Endothelial cell of umbilical vein (primary cell): ENCODE measurements around the gene DEF6. TPM values are rescaled to one million over a fixed set of nuclear protein-coding genes. Genes with fewer than 3 reads are reported as not detected.

Experiments
- BruUV-seq: library from RNA; stranded (reverse); fragments of 400-500 nt; replicated peaks from 2 replicates; lab custom pipeline; 2021; lab: Mats Ljungman, UMichigan
- CTCF ChIA-PET: fragments of 300-600, 350-600 bp; sonication (Branson Sonifier 250); formaldehyde crosslinking; loops from one replicate; lab custom pipeline; 2021; ENCODE audit warnings: antibody characterized with exemption, inconsistent platforms; lab: Charles Lee
- POLR2A ChIA-PET: fragments of 300-600, 350-600 bp; sonication (Branson Sonifier 250); formaldehyde crosslinking; loops from one replicate; lab custom pipeline; 2021; ENCODE audit warnings: antibody characterized with exemption, inconsistent platforms; lab: Charles Lee
- DNase-seq: peaks from one replicate; pipeline ENCODE4 v3.0.0-alpha.2; 2011; ENCODE audit warnings: low read depth, low spot score
- FAIRE-seq: peaks from 2 replicates; lab custom pipeline; 2011; peaks lifted over from hg19 to GRCh38; lab: Jason Lieb, UNC
- H2AFZ ChIP-seq: 2 replicates; pipeline ENCODE4 v1.6.0; 2012; ENCODE audit warnings: low read depth, low read length, control low read depth, inconsistent platforms
- H3K27ac ChIP-seq: 2 replicates; pipeline ENCODE4 v1.5.1; 2011; ENCODE audit warnings: low read depth, mild to moderate bottlenecking, control low read depth, low read length, moderate library complexity; ENCODE audit not compliant: insufficient read depth
- H3K27me3 ChIP-seq, 2 experiments: 2 replicates each; pipeline versions ENCODE4 v1.6.0 to v1.6.1; 2011; ENCODE audit warnings: low read length in 2 of 2, mixed read lengths in 1 of 2; ENCODE audit not compliant: control insufficient read depth in 2 of 2, insufficient read depth in 2 of 2
- H3K36me3 ChIP-seq, 2 experiments: 2 replicates in 1 of 2; 3 replicates in 1 of 2; pipeline ENCODE4 v1.5.1; 2011; ENCODE audit warnings: low read length in 2 of 2, mild to moderate bottlenecking in 1 of 2, moderate library complexity in 1 of 2; ENCODE audit not compliant: control insufficient read depth in 2 of 2, insufficient read depth in 2 of 2; ENCODE audit errors: extremely low read depth in 1 of 2
- H3K4me1 ChIP-seq: 3 replicates; pipeline ENCODE4 v1.5.1; 2011; ENCODE audit warnings: mild to moderate bottlenecking, low read length; ENCODE audit not compliant: control insufficient read depth, insufficient read depth; ENCODE audit errors: extremely low read depth
- H3K4me2 ChIP-seq: 2 replicates; pipeline ENCODE4 v1.6.1; 2011; ENCODE audit warnings: low read length, control low read depth, mixed read lengths; ENCODE audit not compliant: insufficient read depth
- H3K4me3 ChIP-seq, 3 experiments: fragments of 200-600 bp in 1 of 3; sonication (generic), shearing (Covaris generic) in 1 of 3; replicated peaks in 1 of 3; 2 replicates each; pipeline ENCODE4 v1.5.1; 2011 to 2016; ENCODE audit warnings: control low read depth in 3 of 3, low read length in 3 of 3, mild to moderate bottlenecking in 2 of 3, inconsistent platforms in 1 of 3, low read depth in 1 of 3, moderate library complexity in 1 of 3; ENCODE audit not compliant: insufficient read depth in 1 of 3
- H3K79me2 ChIP-seq: 2 replicates; pipeline ENCODE4 v1.6.0; 2012; ENCODE audit warnings: low read length, inconsistent platforms; ENCODE audit not compliant: control insufficient read depth, insufficient read depth
- H3K9ac ChIP-seq: replicated peaks from 2 replicates; pipeline ENCODE3; 2011; ENCODE audit warnings: low read length, control low read depth; ENCODE audit not compliant: insufficient read depth; ENCODE audit errors: extremely low read depth
- H3K9me1 ChIP-seq: replicated peaks from 3 replicates; pipeline ENCODE4 v1.6.0; 2011; ENCODE audit warnings: mild to moderate bottlenecking, low read length; ENCODE audit not compliant: control insufficient read depth, insufficient read depth; ENCODE audit errors: extremely low read depth
- H3K9me3 ChIP-seq: replicated peaks from 2 replicates; pipeline ENCODE4 v1.5.1; 2012; ENCODE audit warnings: low read length, inconsistent platforms; ENCODE audit not compliant: control insufficient read depth, insufficient read depth
- H4K20me1 ChIP-seq: replicated peaks from 2 replicates; pipeline ENCODE3; 2011; ENCODE audit warnings: mild to moderate bottlenecking, low read length; ENCODE audit not compliant: control insufficient read depth, insufficient read depth; ENCODE audit errors: extremely low read depth
- EZH2 ChIP-seq: IDR thresholded peaks from 2 replicates; pipeline ENCODE4 v1.6.1; 2012; ENCODE audit warnings: borderline replicate concordance, low read depth, mild to moderate bottlenecking, moderate library complexity, low read length, inconsistent platforms; ENCODE audit not compliant: severe bottlenecking
- GATA2 ChIP-seq: IDR thresholded peaks from 2 replicates; pipeline ENCODE4 v1.7.0; 2011; ENCODE audit warnings: low read depth, mild to moderate bottlenecking, moderate library complexity, mixed read lengths, low read length; ENCODE audit not compliant: insufficient read length, insufficient read depth
- JUN ChIP-seq: IDR thresholded peaks from 2 replicates; pipeline ENCODE4 v1.6.1; 2011; ENCODE audit warnings: borderline replicate concordance, low read depth; ENCODE audit not compliant: insufficient read length, insufficient read depth
- dilution Hi-C: fragments of 300-500 bp; cut with MboI; formaldehyde crosslinking; loops from one replicate; pipeline ENCODE4 v1.15.0; 2019; ENCODE audit warnings: low sequenced_read_pairs; ENCODE audit not compliant: extremely low pct_ligation_motif_present
- intact Hi-C: fragments of 100-400 bp; cut with micrococcal nuclease; formaldehyde crosslinking; loops from one replicate; pipeline ENCODE4 v1.10.0; 2022
- polyA plus RNA-seq, 4 experiments: library from polyadenylated mRNA; depleted of rRNA in 3 of 4; stranded (reverse) in 3 of 4; unstranded in 1 of 4; fragments of >200 nt; gene quantifications; 2 replicates each; pipeline versions ENCODE4 v1.2.1 to v1.2.3, GENCODE V29; 2011 to 2012; ENCODE audit warnings: missing spikeins in 1 of 4
- total RNA-seq: library from RNA; stranded (reverse); gene quantifications from 2 replicates; pipeline ENCODE4 v1.2.3, GENCODE V29; 2021
- TF ChIP-seq, protein P1 (sequence below), 2 donors: IDR thresholded peaks; 1 replicate in 1 of 2; 2 replicates in 1 of 2; pipeline ENCODE4 v1.5.1; 2011; ENCODE audit warnings: low read length in 2 of 2, mild to moderate bottlenecking in 2 of 2, moderate library complexity in 2 of 2, control low read depth in 1 of 2, inconsistent platforms in 1 of 2, low read depth in 1 of 2; ENCODE audit not compliant: insufficient read depth in 1 of 2; ENCODE audit errors: extremely low read depth in 1 of 2

Gene DEF6
- total and polyA plus RNA-seq, 2 donors (not counting 3 experiments of a cell fraction or from before 2014, with no cell fraction given): 0.59 to 0.77 TPM

- Histone ChIP-seq H3K9me3 (no peaks in the 10 kb centered on the region), H3K4me1 (no peaks in the 10 kb centered on the region), H3K4me3 (no peak overlapping the region), H3K79me2 (no peaks in the 10 kb centered on the region), H4K20me1 (no peaks in the 10 kb centered on the region), H3K9me1 (no peaks in the 10 kb centered on the region), H3K27me3 (no peaks in the 10 kb centered on the region), H3K27ac (no peak overlapping the region), H3K4me2 (no peak overlapping the region), H3K9ac (no peak overlapping the region), H3K36me3 (no peaks in the 10 kb centered on the region), H2AFZ (no peak overlapping the region)
- CTCF ChIA-PET: no interaction called here
- dilution Hi-C loops (no loop called here), intact Hi-C loops (no loop called here)
- TF ChIP-seq GATA2: no peak
- no peak for TF ChIP-seq EZH2
- TF ChIP-seq JUN: no peak
- TF ChIP-seq, protein P1, sequence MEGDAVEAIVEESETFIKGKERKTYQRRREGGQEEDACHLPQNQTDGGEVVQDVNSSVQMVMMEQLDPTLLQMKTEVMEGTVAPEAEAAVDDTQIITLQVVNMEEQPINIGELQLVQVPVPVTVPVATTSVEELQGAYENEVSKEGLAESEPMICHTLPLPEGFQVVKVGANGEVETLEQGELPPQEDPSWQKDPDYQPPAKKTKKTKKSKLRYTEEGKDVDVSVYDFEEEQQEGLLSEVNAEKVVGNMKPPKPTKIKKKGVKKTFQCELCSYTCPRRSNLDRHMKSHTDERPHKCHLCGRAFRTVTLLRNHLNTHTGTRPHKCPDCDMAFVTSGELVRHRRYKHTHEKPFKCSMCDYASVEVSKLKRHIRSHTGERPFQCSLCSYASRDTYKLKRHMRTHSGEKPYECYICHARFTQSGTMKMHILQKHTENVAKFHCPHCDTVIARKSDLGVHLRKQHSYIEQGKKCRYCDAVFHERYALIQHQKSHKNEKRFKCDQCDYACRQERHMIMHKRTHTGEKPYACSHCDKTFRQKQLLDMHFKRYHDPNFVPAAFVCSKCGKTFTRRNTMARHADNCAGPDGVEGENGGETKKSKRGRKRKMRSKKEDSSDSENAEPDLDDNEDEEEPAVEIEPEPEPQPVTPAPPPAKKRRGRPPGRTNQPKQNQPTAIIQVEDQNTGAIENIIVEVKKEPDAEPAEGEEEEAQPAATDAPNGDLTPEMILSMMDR (IDR thresholded peaks at IDR 0.05; ENCODE audit: extremely low read depth in 1 of 2, insufficient read depth in 1 of 2, low read depth in 1 of 2, low read length in 2 of 2): no peak
- POLR2A ChIA-PET: no interaction called here
- DNase-seq (no peak), FAIRE-seq (no peak)
- BruUV-seq: no TSS peak
Measured at GRCh38 chr6:35272005-35272404, 25.6 kb upstream of the DEF6 start.

- Histone ChIP-seq H3K9me1 (no peaks in the 10 kb centered on the region), H2AFZ (no peak overlapping the region), H3K27me3 (no peaks in the 10 kb centered on the region), H3K4me2 (no peak overlapping the region), H3K27ac (no peak overlapping the region), H3K4me3 (no peak overlapping the region), H3K4me1 (no peaks in the 10 kb centered on the region), H3K36me3 (no peaks in the 10 kb centered on the region), H3K9ac (no peak overlapping the region), H4K20me1 (no peaks in the 10 kb centered on the region), H3K79me2 (no peaks in the 10 kb centered on the region), H3K9me3 (no peaks in the 10 kb centered on the region)
- no peak for DNase-seq
- dilution Hi-C loops (no loop called here), intact Hi-C loops (no loop called here)
- FAIRE-seq: no peak
- BruUV-seq: no TSS peak
- CTCF ChIA-PET: no interaction called here
- POLR2A ChIA-PET: no interaction called here
- TF ChIP-seq, protein P1 (IDR thresholded peaks at IDR 0.05; ENCODE audit: extremely low read depth in 1 of 2, insufficient read depth in 1 of 2, low read depth in 1 of 2, low read length in 2 of 2): no peak
- no peak for TF ChIP-seq GATA2
Measured at GRCh38 chr6:35273822-35274559, 23.6 kb upstream of the DEF6 start.
